GM10248 (cell line): ENCODE data around the gene KCNMB2.

ENCODE experiments used
- CTCF ChIA-PET: fragments of 300-600 bp; sonication (Branson Sonifier 250); formaldehyde crosslinking; extraction: SDS; loops from one replicate; lab custom pipeline; 2021; ENCODE audit warnings: antibody characterized with exemption; lab: Yijun Ruan, JAX
- POLR2A ChIA-PET: fragments of 350-650 bp; sonication (Branson Sonifier 250); formaldehyde crosslinking; extraction: SDS; loops from one replicate; lab custom pipeline; 2020; ENCODE audit warnings: antibody characterized with exemption; lab: Yijun Ruan, JAX
- DNase-seq: peaks from one replicate; pipeline ENCODE4 v3.0.0; 2012; ENCODE audit errors: extremely low spot score
- TF ChIP-seq, protein P1 (sequence below): IDR thresholded peaks from 2 replicates; pipeline ENCODE4 v1.5.1; 2012; ENCODE audit warnings: mild to moderate bottlenecking, low read depth; ENCODE audit errors: extremely low read depth, missing control alignments, control extremely low read depth

The KCNMB2 gene

DNA sequence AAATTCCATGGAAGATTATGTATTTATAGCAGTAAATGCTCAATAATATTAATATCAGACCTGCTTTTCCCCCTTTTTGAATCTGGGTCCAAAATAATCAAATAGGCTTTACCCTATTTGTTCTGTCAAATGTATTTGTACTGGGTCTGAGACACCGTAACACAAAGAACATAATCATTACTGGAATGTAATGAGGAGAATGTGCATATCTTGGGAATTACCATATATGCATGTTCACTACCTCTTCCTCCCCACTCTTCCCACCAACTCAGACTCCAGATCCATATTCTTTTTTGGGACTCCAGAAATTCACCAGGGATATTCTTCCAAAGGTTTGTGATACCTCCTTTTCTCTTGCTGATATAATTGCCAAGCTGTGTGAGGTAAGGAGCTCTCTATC, 237.1 kb downstream of the KCNMB2 start:
- TF ChIP-seq, protein P1, sequence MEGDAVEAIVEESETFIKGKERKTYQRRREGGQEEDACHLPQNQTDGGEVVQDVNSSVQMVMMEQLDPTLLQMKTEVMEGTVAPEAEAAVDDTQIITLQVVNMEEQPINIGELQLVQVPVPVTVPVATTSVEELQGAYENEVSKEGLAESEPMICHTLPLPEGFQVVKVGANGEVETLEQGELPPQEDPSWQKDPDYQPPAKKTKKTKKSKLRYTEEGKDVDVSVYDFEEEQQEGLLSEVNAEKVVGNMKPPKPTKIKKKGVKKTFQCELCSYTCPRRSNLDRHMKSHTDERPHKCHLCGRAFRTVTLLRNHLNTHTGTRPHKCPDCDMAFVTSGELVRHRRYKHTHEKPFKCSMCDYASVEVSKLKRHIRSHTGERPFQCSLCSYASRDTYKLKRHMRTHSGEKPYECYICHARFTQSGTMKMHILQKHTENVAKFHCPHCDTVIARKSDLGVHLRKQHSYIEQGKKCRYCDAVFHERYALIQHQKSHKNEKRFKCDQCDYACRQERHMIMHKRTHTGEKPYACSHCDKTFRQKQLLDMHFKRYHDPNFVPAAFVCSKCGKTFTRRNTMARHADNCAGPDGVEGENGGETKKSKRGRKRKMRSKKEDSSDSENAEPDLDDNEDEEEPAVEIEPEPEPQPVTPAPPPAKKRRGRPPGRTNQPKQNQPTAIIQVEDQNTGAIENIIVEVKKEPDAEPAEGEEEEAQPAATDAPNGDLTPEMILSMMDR = no peak
- DNase-seq = no peak
- ChIA-PET POLR2A (no interaction called here), CTCF (no interaction called here)

DNA sequence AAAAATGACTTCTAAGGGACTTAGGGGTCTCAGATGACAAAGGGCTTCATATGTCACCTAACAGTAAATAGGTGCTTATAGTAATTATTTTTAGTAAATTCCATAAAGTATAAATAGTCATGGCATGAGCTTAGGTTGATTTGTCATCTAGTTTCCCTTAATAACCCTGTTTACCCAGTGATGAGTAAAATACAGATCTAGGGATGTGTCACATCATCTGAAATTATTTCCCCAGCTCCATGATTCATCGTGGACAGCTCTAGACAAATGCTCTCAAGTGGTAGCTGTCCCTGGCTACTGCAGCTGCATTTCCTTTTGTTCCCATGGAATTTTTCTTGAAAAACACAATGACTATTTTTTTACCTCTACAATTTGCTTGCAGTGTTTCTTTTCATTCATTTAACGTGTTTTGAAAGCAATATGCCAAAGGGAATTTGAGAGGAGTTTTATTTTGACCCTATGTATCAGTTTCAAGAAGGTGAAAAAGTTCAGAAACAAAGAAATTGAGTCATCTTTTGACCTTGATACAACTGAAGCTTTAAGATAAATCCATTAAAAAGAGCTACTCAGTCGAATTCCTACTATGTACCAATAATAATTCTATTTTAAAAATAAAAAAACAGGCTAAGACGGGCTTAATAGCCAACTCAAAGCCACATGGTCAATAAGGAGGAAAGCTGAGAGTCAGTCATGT, 241.6 kb downstream of the KCNMB2 start:
- TF ChIP-seq, protein P1 = no peak

DNA sequence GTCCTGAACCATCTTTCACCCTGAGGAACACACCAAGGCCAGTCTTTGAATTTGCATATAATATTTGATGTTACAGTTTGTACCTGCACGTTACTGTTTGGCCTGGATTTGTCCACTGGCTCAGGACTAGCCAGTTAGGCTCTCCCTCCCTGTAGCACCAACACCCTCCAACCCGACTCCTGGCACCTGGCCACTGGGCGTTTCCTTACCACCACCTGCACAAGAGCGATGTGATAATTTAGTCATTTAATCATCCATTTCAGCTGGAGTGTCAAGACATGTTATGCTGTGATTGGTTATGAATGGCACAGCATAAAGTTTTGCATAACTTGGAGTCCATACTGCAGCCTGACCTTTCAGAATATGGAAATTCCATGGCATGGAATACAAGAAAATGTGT, 242.4 kb downstream of the KCNMB2 start:
- ChIA-PET CTCF (interaction anchor here (1.3 kb wide), 2 partner anchors 300 to 343 kb away, joined by 3 to 6 read pairs; no protein-coding TSS in a partner anchor), POLR2A (no interaction called here)
- DNase-seq = no peak
- TF ChIP-seq, protein P1 = no peak

More for the DNA sequence above, 241.6 kb downstream of the KCNMB2 start:
- ChIA-PET POLR2A (no interaction called here), CTCF (interaction anchor here (1.3 to 1.4 kb wide), 3 partner anchors 9 to 342 kb away, joined by 3 to 6 read pairs (median 4); no protein-coding TSS in a partner anchor)
- peak; percentile 20 for DNase-seq

DNA sequence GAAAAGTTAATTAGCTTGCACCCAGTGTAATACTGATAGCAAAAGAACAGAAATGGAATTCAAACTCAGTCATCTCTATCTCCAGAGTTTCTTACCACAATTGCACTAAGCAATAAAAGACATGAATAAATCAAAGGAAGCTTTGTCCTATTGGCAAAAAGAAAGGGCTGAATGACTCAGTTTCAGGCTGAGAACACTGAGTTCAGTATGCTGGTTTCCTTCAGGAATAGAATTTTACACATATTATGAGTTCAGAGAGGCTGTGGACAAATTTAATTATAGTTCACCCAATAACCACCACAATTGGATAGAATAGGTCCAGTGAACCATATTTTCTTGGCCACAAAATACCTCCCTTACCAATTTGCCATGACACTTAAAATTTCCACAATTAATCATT, 249.7 kb downstream of the KCNMB2 start:
- POLR2A ChIA-PET = no interaction called here
- CTCF ChIA-PET = interaction anchor here (0.8 kb wide), 1 partner anchor 19 kb away, joined by 3 read pairs; no protein-coding TSS in a partner anchor
- no peak for DNase-seq
- TF ChIP-seq, protein P1 = no peak

DNA sequence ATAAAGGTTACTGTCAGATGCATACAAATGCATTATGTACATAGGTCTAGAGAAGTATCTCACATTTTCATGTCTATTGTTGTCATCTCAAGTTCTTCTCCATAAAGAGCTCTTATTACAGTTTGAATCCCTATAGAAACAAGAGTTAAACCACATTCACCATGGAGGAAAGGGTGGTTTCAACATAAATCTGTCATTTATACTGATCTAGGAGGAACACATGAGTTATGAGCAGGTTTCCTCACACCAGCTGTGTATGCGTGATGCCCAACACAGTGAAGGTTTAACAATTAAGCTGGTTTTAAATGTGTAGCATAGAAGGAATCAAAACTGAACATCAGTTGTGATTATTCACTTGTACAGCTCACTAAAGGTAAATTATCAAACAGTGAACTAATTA, 251.7 kb downstream of the KCNMB2 start:
- POLR2A ChIA-PET = no interaction called here
- CTCF ChIA-PET = interaction anchor here (2.2 kb wide), 1 partner anchor 18 kb away, joined by 8 read pairs; no protein-coding TSS in a partner anchor
- TF ChIP-seq, protein P1 = no peak
- no peak for DNase-seq

DNA sequence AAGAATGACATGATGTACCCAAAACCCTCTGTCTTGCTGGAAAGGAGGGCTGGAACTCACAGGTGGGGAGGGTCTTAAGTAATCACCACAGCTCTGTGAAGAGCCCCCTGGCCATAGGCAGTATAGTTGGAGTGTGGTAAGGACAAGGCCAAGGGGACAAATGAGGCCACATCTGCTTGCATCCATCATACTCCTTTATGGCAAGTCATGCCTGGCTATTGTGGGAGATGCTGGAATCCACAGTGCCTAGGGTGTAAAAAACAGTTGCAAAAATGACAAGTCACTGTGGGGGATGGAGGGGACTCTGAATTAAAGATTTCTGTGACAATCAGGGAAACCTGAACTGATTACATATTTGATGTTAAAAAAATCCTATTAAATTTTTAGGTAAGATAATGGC, 258.5 kb downstream of the KCNMB2 start:
- ChIA-PET POLR2A (no interaction called here), CTCF (no interaction called here)
- TF ChIP-seq, protein P1 = no peak
- DNase-seq = no peak
